HG03457 (cell line): ENCODE data around the gene INPP5A.

ENCODE experiments used
- ATAC-seq: cut with Tn5 transposase; IDR thresholded peaks from one replicate; pipeline ENCODE4 v1.9.1; 2021; ENCODE audit warnings: moderate number of reproducible peaks; ENCODE audit not compliant: unreplicated experiment

The INPP5A gene

DNA sequence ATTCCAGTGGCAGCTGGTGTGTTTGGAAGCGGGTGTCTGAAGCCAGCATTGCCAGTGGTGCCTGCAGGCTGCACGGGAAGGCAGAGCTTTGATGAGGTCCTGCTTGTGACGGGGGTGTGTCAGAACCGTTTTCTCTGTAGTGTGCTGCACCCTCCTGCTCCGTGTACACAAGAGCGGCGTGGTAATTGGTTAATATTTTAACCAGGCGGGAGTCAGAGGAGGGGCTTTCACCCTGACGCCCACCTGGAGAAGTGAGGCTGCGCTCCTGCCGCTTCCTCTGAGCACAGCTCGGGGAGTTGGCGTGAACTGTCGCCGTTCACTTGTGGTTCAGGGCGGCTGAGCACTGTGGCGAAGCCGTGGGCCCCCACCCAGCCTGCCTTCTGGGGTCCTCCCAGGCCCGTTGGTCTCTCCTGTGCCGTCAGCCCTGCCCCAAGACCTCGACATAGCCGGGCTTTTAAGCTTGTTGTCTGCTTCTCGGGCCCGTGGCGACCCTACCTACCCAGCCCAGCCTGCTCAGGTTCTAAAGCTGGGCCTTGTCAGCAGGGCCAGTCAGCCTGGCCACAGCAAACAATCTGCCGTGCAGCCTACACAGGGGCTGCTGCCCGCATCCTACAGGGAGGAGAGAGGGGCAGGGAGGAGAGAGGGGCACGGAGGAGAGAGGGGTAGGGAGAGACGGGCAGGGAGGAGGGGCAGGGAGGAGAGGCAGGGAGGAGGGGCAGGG, 236.8 kb downstream of the INPP5A start:
- ATAC-seq, result no peak

- no peak for ATAC-seq
Observed at GRCh38 chr10:132774902-132775863, 237.6 kb downstream of the INPP5A start.

- no peak for ATAC-seq
Observed at GRCh38 chr10:132776186-132776585, 238.6 kb downstream of the INPP5A start.

GRCh38 chr10:132776821-132777220, 239.2 kb downstream of the INPP5A start:
- ATAC-seq, result no peak

- ATAC-seq, result no peak
Observed at GRCh38 chr10:132777441-132777840, 239.9 kb downstream of the INPP5A start.

GRCh38 chr10:132779549-132780294, 242.1 kb downstream of the INPP5A start:
- ATAC-seq, result no peak

- no peak for ATAC-seq
Observed at GRCh38 chr10:132780356-132780755, 242.8 kb downstream of the INPP5A start.

DNA sequence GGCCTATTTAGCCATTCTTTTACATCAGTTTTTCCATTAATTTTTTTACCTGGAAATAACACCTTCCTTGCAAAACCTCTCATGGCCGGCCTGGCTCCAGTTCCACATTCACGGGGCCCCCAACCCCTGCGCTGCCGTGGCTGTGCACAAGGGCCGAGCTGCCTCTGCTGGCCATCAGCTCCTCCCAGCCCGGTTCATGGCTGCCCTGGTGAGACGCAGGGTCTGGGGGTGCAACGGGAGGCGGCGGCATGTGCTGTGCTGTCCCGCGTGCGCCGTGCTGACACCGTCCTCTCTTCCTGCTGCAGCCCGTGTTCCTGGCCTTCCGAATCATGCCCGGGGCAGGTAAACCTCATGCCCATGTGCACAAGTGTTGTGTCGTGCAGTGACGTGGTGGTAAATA, 244.0 kb downstream of the INPP5A start:
- no peak for ATAC-seq

DNA sequence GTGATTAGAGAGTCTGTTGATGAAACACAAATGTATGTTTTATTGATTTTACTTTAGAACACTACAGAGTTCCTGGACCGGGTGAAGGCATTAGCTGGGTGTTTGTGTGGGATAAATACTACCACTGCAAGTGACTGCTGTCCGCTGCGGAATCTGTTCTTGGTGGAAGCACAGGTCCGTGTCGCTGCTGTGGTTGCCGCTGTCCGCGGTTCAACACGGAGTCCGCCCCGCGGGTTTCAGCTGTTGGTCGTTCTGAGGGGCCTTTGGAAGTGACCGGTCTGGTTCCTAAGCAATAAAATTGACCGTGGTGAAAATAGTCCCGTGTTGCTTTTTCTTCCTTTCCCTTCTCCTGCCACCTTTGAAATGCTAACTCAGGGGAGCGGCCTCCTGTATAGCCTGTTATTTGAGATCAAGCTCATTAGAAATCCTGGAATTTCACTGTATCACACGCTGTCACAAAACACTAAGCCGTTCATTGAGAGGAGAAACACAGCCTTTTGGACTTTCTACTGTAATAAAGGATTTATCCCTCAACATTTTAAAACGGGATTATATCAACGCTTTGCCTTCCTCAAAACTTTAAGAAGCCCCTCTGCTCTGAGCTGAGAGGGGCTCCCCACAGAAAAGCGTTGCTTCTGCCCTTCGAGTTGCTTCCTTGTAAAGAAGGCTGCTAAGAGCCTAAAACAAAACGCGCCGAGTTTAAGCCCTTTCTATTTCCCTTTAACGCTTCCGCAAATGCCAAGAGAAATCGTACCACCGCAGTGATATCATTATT, 245.8 kb downstream of the INPP5A start:
- ATAC-seq, result no peak

- ATAC-seq, result no peak
Observed at GRCh38 chr10:132783940-132784865, 246.6 kb downstream of the INPP5A start.

- ATAC-seq, result no peak
Observed at GRCh38 chr10:132784866-132785722, 247.5 kb downstream of the INPP5A start.

DNA sequence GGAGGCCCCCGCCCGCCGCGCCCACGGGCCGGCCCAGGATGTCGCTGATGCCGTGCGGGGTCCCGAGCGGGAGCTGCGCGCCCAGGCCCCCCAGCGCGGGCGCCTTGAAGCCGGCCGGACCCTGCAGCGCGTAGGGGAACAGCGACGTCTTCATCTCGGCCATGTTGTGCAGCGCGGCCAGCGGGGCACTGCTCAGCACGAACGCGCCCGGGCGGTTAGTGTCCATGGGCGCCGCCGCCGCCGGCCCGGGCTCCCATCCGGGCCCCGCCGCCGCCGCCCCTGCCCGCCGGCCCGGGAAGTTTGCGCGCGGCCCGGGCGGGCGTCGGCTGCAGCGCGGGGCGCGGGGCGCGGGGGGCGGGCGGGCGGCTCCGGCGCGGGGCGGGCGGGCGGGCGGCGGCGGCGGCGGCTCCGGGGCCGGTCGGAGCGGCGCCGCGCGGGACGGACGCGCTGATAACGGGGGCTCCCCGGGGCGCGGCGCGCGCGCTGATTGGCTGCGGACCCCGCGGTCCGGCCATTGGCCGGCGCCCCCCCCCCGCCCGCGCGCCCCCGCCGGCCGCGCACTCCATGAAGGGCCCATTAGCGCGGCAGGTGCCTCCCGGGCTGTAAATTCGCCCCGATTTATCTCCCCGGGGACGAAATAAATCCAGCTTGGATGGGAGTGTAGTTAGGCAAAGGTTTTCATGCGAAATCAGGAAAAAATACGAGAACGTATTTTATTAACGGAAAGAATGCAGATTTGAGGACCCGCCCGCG, 248.3 kb downstream of the INPP5A start, which contains the start of gene NKX6-2:
NKX6-2 (minus strand) TSS at position 425 of the 753 bp plus-strand sequence; CDS start at position 226, 199 bp downstream.
- no peak for ATAC-seq

DNA sequence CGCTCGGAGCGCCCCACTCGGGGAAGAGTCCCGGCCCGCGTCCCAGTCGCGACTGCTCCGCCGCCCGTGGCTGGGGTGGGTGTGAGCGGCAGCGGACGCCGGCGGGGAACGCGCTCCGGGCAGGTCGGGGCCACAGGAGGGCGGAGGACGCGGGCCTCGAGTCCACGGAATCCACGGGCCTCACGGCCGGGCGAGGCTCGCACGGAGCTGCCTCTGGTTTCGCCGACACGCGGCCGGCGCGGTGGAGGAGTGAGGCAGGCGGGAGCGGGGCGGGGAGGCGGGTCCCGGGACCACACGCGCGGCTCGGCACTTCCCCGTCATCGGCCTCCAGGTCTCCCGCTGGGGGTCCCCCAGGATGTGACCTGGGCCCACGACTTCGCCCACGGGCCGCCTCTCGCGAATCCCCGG, 248.9 kb downstream of the INPP5A start:
- no peak for ATAC-seq

DNA sequence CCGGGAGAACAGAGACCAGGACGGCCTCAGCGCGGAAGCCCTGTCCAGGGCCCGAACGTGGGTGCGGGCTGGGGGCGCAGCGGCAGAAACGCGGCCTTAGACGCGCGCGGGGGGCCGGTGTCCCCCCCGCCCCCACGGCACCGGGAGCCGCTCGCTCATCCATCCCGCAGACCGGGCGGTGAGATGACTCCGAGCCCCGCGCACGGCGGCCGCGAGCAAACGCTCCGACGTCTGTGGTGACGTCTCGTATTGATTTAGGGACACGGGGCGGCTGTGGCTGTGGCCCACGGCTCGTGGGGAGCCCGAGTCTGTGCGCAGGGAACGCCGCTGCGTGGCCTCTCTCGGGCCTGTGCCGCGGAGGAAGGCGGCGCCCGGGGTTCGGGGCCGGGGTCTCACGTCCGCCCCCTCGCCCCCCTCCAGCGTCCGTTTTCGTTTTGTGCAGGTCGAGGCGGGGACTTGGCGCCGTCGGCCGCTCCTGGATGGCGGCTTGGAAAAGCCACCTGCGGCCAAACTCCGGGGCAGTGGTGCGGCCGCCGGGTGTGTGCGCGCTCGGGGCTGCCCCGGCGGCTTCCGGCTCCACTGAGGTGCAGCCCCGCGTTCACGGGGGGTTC, 249.4 kb downstream of the INPP5A start:
- ATAC-seq, result no peak

- no peak for ATAC-seq
Observed at GRCh38 chr10:132787495-132788179, 250.1 kb downstream of the INPP5A start.

GRCh38 chr10:132788180-132788830, 250.7 kb downstream of the INPP5A start:
- no peak for ATAC-seq
